Activated CD4-positive, alpha-beta T cell treated with anti-CD3 and anti-CD28 coated beads, Interleukin-2, amount 10 ng/mL, durations not matched to agents 7 days and 5 days (primary cell): ENCODE data around the gene C2orf92. TPM values are rescaled to one million over a fixed set of nuclear protein-coding genes. Genes with fewer than 3 reads are reported as not detected.
A peak's percentile ranks its signal among the peaks of the same experiment; 100 is the strongest.
"Not testable (repeated sequence)": the region's sequence is repeated elsewhere in the genome, so short reads cannot be mapped to it uniquely, and the experiment has no call there.

Source experiments
- CTCF ChIA-PET: fragments of 350-600 bp; sonication (Branson Sonifier 250); formaldehyde crosslinking; loops from one replicate; lab custom pipeline; 2021; ENCODE audit warnings: antibody characterized with exemption; lab: Charles Lee
- POLR2A ChIA-PET: fragments of 350-600 bp; sonication (Branson Sonifier 250); formaldehyde crosslinking; loops from one replicate; lab custom pipeline; 2021; ENCODE audit warnings: antibody characterized with exemption; lab: Charles Lee
- DNase-seq: peaks from one replicate; pipeline ENCODE4 v3.0.0-alpha.2; 2020
- H3K27ac Mint-ChIP-seq: one replicate; pipeline ENCODE4 v1.8.0; 2021; ENCODE audit warnings: mild to moderate bottlenecking, moderate library complexity, mixed read lengths
- H3K27me3 Mint-ChIP-seq: one replicate; pipeline ENCODE4 v1.8.0; 2021; ENCODE audit warnings: mixed read lengths
- H3K36me3 Mint-ChIP-seq: one replicate; pipeline ENCODE4 v1.8.0; 2021; ENCODE audit warnings: low read depth, mixed read lengths
- H3K4me1 Mint-ChIP-seq: one replicate; pipeline ENCODE4 v1.8.0; 2021; ENCODE audit warnings: mixed read lengths
- H3K4me3 Mint-ChIP-seq: one replicate; pipeline ENCODE4 v1.8.0; 2021; ENCODE audit warnings: mild to moderate bottlenecking, moderate library complexity, mixed read lengths
- H3K9me3 Mint-ChIP-seq: one replicate; pipeline ENCODE4 v1.8.0; 2021; ENCODE audit warnings: mixed read lengths
- total RNA-seq, 2 experiments: library from RNA; stranded (reverse); gene quantifications; one replicate each; pipeline ENCODE4 v1.2.3, GENCODE V29; 2021

The C2orf92 gene
- total RNA-seq, 2 experiments from 2014 or later = 7.2 to 7.4 TPM

- ChIA-PET CTCF (interaction anchor here (0.9 to 7.0 kb wide), 3 partner anchors 11 to 111 kb away, joined by 3 to 101 read pairs (median 89); partner anchors contain the start of genes ANKRD36B and ZAP70), POLR2A (no interaction called here)
- no peaks in the 10 kb centered on the region for H3K9me3 Mint-ChIP-seq
- peaks cover 13% of the 10 kb centered on the region for H3K4me1 Mint-ChIP-seq
- no peaks in the 10 kb centered on the region for H3K36me3 Mint-ChIP-seq
- DNase-seq = no peak
- no peak overlapping the region for H3K27ac Mint-ChIP-seq
- H3K27me3 Mint-ChIP-seq = peaks cover 8% of the 10 kb centered on the region
- H3K4me3 Mint-ChIP-seq = no peak overlapping the region
Observed at GRCh38 chr2:97701186-97701585, 31.7 kb downstream of the C2orf92 start.

GRCh38 chr2:97701851-97702465, 32.4 kb downstream of the C2orf92 start:
- Mint-ChIP-seq H3K36me3 (no peaks in the 10 kb centered on the region), H3K27me3 (peaks cover 8% of the 10 kb centered on the region), H3K9me3 (no peaks in the 10 kb centered on the region), H3K27ac (no peak overlapping the region), H3K4me1 (peaks cover 8% of the 10 kb centered on the region), H3K4me3 (no peak overlapping the region)
- ChIA-PET POLR2A (no interaction called here), CTCF (interaction anchor here (7.0 kb wide), 1 partner anchor 111 kb away, joined by 89 read pairs; the partner anchor contains the start of gene ANKRD36B)
- no peak for DNase-seq

DNA sequence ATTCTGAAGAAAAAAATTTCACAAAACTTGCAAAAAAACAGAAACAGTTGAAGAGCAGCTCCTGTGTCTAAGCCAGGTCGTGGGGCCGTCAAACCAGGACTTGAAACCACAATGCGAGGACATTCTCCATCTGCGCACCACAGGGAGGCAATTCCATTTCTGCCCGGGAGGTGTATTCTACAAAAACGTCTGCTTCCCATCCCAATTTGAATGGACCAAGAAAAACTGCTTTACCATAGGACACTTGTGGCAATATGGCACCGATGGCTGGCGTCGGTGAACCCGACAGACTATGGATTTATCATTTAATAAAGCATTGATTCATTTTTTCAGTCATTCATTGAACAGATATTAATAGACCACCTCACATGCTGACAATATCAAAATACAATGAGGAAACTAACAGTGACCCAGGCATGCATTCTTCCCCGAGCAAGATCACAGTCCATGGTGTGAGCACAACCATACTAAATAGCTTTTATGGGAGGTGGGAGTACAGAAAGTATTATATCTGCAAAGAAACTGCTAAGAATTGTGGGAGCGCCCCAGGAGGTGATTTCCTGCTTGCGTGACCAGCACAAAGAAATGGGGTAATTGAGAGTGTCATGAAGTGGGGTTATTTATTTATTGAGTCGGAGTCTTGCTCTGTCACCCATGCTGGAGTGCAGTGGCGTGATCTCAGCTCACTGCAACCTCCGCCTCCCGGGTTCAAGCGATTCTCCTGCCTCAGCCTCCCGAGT, 33.4 kb downstream of the C2orf92 start:
- Mint-ChIP-seq H3K27ac (no peak overlapping the region), H3K4me3 (no peak overlapping the region), H3K9me3 (no peaks in the 10 kb centered on the region), H3K27me3 (peaks cover 8% of the 10 kb centered on the region), H3K4me1 (peaks cover 4% of the 10 kb centered on the region), H3K36me3 (no peaks in the 10 kb centered on the region)
- no peak for DNase-seq
- ChIA-PET POLR2A (no interaction called here), CTCF (no interaction called here)

GRCh38 chr2:97703741-97704140, 34.2 kb downstream of the C2orf92 start:
- no peaks in the 10 kb centered on the region for H3K36me3 Mint-ChIP-seq
- no peaks in the 10 kb centered on the region for H3K9me3 Mint-ChIP-seq
- no peak overlapping the region for H3K27ac Mint-ChIP-seq
- peaks cover 4% of the 10 kb centered on the region for H3K27me3 Mint-ChIP-seq
- H3K4me3 Mint-ChIP-seq = no peak overlapping the region
- no peak for DNase-seq
- ChIA-PET POLR2A (no interaction called here), CTCF (no interaction called here)
- H3K4me1 Mint-ChIP-seq = peaks cover 4% of the 10 kb centered on the region

DNA sequence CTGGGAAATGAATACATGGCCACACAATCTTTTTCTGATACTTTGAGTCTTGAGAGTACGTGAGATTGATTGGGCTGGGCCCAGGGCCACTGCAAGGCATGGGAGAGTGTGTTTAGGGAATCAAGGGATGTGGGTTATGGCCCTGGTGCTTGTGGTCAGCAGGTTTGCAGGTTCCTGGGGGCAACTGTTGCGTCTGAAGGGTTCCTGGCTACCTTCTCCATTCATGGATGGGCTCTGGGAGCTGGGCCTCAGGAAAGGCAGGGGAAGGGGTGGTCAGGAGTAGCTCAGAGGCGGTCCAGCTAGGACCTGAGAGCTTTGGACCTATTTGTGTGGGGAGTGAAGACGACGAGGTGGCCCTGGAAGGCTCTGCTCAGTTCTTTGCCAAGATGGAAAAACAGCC, 35.5 kb downstream of the C2orf92 start:
- no peak for DNase-seq
- POLR2A ChIA-PET = no interaction called here
- Mint-ChIP-seq H3K27me3 (peaks cover 4% of the 10 kb centered on the region), H3K9me3 (no peaks in the 10 kb centered on the region), H3K4me1 (peaks cover 7% of the 10 kb centered on the region), H3K4me3 (no peak overlapping the region), H3K36me3 (peaks cover under 1% of the 10 kb centered on the region), H3K27ac (no peak overlapping the region)
- CTCF ChIA-PET = interaction anchor here (0.8 kb wide), 1 partner anchor 8 kb away, joined by 3 read pairs; no protein-coding TSS in a partner anchor

GRCh38 chr2:97706112-97706511, 36.6 kb downstream of the C2orf92 start:
- Mint-ChIP-seq H3K4me1 (peaks cover 13% of the 10 kb centered on the region), H3K9me3 (no peaks in the 10 kb centered on the region), H3K27me3 (peaks cover 2% of the 10 kb centered on the region), H3K27ac (no peak overlapping the region), H3K36me3 (peaks cover 2% of the 10 kb centered on the region), H3K4me3 (no peak overlapping the region)
- ChIA-PET POLR2A (no interaction called here), CTCF (interaction anchor here (1.9 to 12.5 kb wide), 3 partner anchors 8 to 679 kb away, joined by 6 to 101 read pairs (median 7); no protein-coding TSS in a partner anchor)
- DNase-seq = no peak

- DNase-seq = no peak
Observed at GRCh38 chr2:97706708-97707345, 37.3 kb downstream of the C2orf92 start.

GRCh38 chr2:97707362-97708047, 38.0 kb downstream of the C2orf92 start:
- H3K4me3 Mint-ChIP-seq = no peak overlapping the region
- H3K9me3 Mint-ChIP-seq = no peaks in the 10 kb centered on the region
- H3K4me1 Mint-ChIP-seq = peaks cover 27% of the 10 kb centered on the region
- ChIA-PET POLR2A (no interaction called here), CTCF (interaction anchor here (0.6 to 12.5 kb wide), 10 partner anchors 9 to 678 kb away, joined by 3 to 101 read pairs (median 5); partner anchors contain the start of gene COX5B)
- no peak for DNase-seq
- peaks cover 2% of the 10 kb centered on the region for H3K36me3 Mint-ChIP-seq
- H3K27ac Mint-ChIP-seq = no peak overlapping the region
- H3K27me3 Mint-ChIP-seq = peaks cover 2% of the 10 kb centered on the region

More at GRCh38 chr2:97706708-97707345, 37.3 kb downstream of the C2orf92 start:
- H3K4me1 Mint-ChIP-seq = peaks cover 20% of the 10 kb centered on the region
- peaks cover 2% of the 10 kb centered on the region for H3K36me3 Mint-ChIP-seq
- H3K27ac Mint-ChIP-seq = no peak overlapping the region
- ChIA-PET POLR2A (no interaction called here), CTCF (interaction anchor here (1.0 to 12.5 kb wide), 6 partner anchors 9 to 678 kb away, joined by 3 to 101 read pairs (median 6); partner anchors contain the start of gene COX5B)
- H3K27me3 Mint-ChIP-seq = peaks cover 2% of the 10 kb centered on the region
- no peak overlapping the region for H3K4me3 Mint-ChIP-seq
- no peaks in the 10 kb centered on the region for H3K9me3 Mint-ChIP-seq

GRCh38 chr2:97708048-97708380, 38.5 kb downstream of the C2orf92 start:
- POLR2A ChIA-PET = no interaction called here
- no peak overlapping the region for H3K27ac Mint-ChIP-seq
- peaks cover 31% of the 10 kb centered on the region for H3K4me1 Mint-ChIP-seq
- no peak for DNase-seq
- H3K36me3 Mint-ChIP-seq = peaks cover 2% of the 10 kb centered on the region
- no peak overlapping the region for H3K4me3 Mint-ChIP-seq
- H3K27me3 Mint-ChIP-seq = peaks cover 1% of the 10 kb centered on the region
- no peaks in the 10 kb centered on the region for H3K9me3 Mint-ChIP-seq
- CTCF ChIA-PET = interaction anchor here (1.0 to 12.5 kb wide), 7 partner anchors 9 to 117 kb away, joined by 3 to 101 read pairs (median 5); partner anchors contain the start of gene COX5B

DNA sequence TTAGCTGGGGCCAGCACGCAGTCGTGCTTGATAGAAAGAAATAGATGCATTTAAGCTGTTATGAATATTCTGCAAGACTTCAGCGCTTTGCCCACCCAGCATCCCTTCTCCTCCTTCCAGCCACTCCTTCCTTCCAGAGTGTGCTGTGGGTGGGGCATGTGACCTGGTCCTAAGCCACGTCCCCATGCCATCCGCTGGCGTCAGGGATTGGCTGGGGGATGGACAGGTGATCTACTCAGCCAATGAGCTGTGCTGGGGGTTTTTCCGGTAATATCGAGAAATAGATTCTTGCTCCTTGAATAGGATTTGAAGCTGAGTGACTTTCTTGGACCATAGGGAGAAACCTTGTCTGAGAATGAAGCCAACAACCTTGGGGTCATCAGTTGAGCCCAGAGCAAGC, 39.1 kb downstream of the C2orf92 start:
- ChIA-PET CTCF (interaction anchor here (0.7 to 12.5 kb wide), 10 partner anchors 8 to 118 kb away, joined by 3 to 101 read pairs (median 4); no protein-coding TSS in a partner anchor), POLR2A (no interaction called here)

DNA sequence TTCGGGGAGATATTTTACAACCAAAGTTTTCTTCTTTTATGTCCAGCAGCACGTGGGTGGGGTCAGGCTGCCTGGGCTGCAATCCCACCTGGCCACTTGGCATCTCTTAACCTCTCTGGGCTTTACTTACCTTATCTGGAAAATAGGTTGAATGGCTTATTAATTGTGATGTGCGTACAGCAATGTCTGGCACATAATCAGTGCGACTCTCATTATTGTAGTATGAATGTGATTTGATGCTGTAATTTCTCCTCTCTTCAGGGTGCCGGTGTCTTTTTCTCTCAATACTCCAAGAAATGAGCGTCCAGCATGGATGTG, 41.8 kb downstream of the C2orf92 start:
- Mint-ChIP-seq H3K9me3 (no peaks in the 10 kb centered on the region), H3K27me3 (no peaks in the 10 kb centered on the region), H3K27ac (no peak overlapping the region), H3K4me3 (peak overlapping the region; percentile 6), H3K4me1 (peaks cover 54% of the 10 kb centered on the region), H3K36me3 (peaks cover 30% of the 10 kb centered on the region)
- POLR2A ChIA-PET = no interaction called here
- no peak for DNase-seq
- CTCF ChIA-PET = interaction anchor here (1.9 to 12.5 kb wide), 3 partner anchors 13 to 30 kb away, joined by 5 to 101 read pairs (median 5); no protein-coding TSS in a partner anchor

More for the DNA sequence above, 39.1 kb downstream of the C2orf92 start:
- Mint-ChIP-seq H3K4me1 (peaks cover 36% of the 10 kb centered on the region), H3K9me3 (no peaks in the 10 kb centered on the region), H3K4me3 (no peak overlapping the region), H3K36me3 (peaks cover 4% of the 10 kb centered on the region), H3K27me3 (no peaks in the 10 kb centered on the region), H3K27ac (no peak overlapping the region)
- no peak for DNase-seq

GRCh38 chr2:97712175-97712574, 42.7 kb downstream of the C2orf92 start:
- peaks cover 36% of the 10 kb centered on the region for H3K36me3 Mint-ChIP-seq
- H3K27ac Mint-ChIP-seq = peak overlapping the region; percentile 99
- H3K27me3 Mint-ChIP-seq, DNase-seq, H3K9me3 Mint-ChIP-seq: not testable (repeated sequence)
- peaks cover 62% of the 10 kb centered on the region for H3K4me1 Mint-ChIP-seq
- ChIA-PET POLR2A (interaction anchor here (1.4 kb wide), 1 partner anchor 30 kb away, joined by 5 read pairs; no protein-coding TSS in a partner anchor), CTCF (interaction anchor here (0.6 to 12.5 kb wide), 6 partner anchors 14 to 939 kb away, joined by 3 to 101 read pairs (median 5); no protein-coding TSS in a partner anchor)
- peak overlapping the region; percentile 95 for H3K4me3 Mint-ChIP-seq
